ENCODE measurements around the gene CDC42EP3. TPM values are rescaled to one million over a fixed set of nuclear protein-coding genes. Genes with fewer than 3 reads are reported as not detected.

The CDC42EP3 gene
- total RNA-seq, 1 experiment from 2014 or later, result 31.5 TPM

GRCh38 chr2:37642907-37643729 lies 28.3 kb downstream of the CDC42EP3 start:
- no peak for ATAC-seq
- TF ChIP-seq ATF2 (CRISPR knock-in tag; IDR thresholded peaks at IDR 0.05; ENCODE audit: borderline replicate concordance, low read depth) (no peak), E2F4 (CRISPR knock-in tag; IDR thresholded peaks at IDR 0.05; ENCODE audit: borderline replicate concordance, low read depth) (no peak), CDX4 (CRISPR knock-in tag; IDR thresholded peaks at IDR 0.05; ENCODE audit: borderline replicate concordance) (no peak), ARID4B (CRISPR knock-in tag; IDR thresholded peaks at IDR 0.05; ENCODE audit: borderline replicate concordance) (no peak)
- Mint-ChIP-seq H3K27me3 (ENCODE audit: low read depth) (no peaks in the 10 kb centered on the region), H3K9me3 (peaks cover 17% of the 10 kb centered on the region), H3K27ac (no peak overlapping the region), H3K4me1 (peaks cover 18% of the 10 kb centered on the region), H3K4me3 (no peak overlapping the region), H3K36me3 (peaks cover 51% of the 10 kb centered on the region)
- ChIA-PET POLR2A (no interaction called here), CTCF (interaction anchor here (0.7 to 1.9 kb wide), 2 partner anchors 190 to 247 kb away, joined by 4 read pairs; no protein-coding TSS in a partner anchor)
- no peak for DNase-seq (ENCODE audit: low spot score)

- Mint-ChIP-seq H3K9me3 (0 out of 2 replicates have a peak, but pooled peaks cover 5% of the 10 kb centered on the region), H3K4me1 (peaks cover 26% of the 10 kb centered on the region), H3K27me3 (ENCODE audit: low read depth) (no peaks in the 10 kb centered on the region), H3K4me3 (no peak overlapping the region), H3K36me3 (peaks cover 36% of the 10 kb centered on the region), H3K27ac (no peak overlapping the region)
- DNase-seq (ENCODE audit: low spot score) (no peak), ATAC-seq (no peak)
- no peak for TF ChIP-seq FOXK1 (CRISPR knock-in tag; IDR thresholded peaks at IDR 0.05)
- no peak for TF ChIP-seq ZNF219 (CRISPR knock-in tag; IDR thresholded peaks at IDR 0.05; ENCODE audit: borderline replicate concordance)
- TF ChIP-seq ATF1 (CRISPR knock-in tag; IDR thresholded peaks at IDR 0.05), result no peak
- TF ChIP-seq ATF2 (CRISPR knock-in tag; IDR thresholded peaks at IDR 0.05; ENCODE audit: borderline replicate concordance, low read depth), result no peak
- no peak for TF ChIP-seq MAX (CRISPR knock-in tag; IDR thresholded peaks at IDR 0.05)
- TF ChIP-seq PRRX2 (CRISPR knock-in tag; IDR thresholded peaks at IDR 0.05), result no peak
- TF ChIP-seq IRF1 (CRISPR knock-in tag; IDR thresholded peaks at IDR 0.05), result no peak
- no peak for TF ChIP-seq NFE2L1 (CRISPR knock-in tag; IDR thresholded peaks at IDR 0.05)
- TF ChIP-seq TEAD1 (CRISPR knock-in tag; IDR thresholded peaks at IDR 0.05), result no peak
- no peak for TF ChIP-seq CREM (CRISPR knock-in tag; IDR thresholded peaks at IDR 0.05)
- CTCF ChIA-PET, result no interaction called here
- POLR2A ChIA-PET, result no interaction called here
These were observed 29.8 kb downstream of the CDC42EP3 start for GRCh38 chr2:37641582-37642171.
